ENCODE measurements around the gene PROM2.

The PROM2 gene

GRCh38 chr2:95332036-95332435, 57.8 kb downstream of the PROM2 start:
- TF ChIP-seq, protein P1, sequence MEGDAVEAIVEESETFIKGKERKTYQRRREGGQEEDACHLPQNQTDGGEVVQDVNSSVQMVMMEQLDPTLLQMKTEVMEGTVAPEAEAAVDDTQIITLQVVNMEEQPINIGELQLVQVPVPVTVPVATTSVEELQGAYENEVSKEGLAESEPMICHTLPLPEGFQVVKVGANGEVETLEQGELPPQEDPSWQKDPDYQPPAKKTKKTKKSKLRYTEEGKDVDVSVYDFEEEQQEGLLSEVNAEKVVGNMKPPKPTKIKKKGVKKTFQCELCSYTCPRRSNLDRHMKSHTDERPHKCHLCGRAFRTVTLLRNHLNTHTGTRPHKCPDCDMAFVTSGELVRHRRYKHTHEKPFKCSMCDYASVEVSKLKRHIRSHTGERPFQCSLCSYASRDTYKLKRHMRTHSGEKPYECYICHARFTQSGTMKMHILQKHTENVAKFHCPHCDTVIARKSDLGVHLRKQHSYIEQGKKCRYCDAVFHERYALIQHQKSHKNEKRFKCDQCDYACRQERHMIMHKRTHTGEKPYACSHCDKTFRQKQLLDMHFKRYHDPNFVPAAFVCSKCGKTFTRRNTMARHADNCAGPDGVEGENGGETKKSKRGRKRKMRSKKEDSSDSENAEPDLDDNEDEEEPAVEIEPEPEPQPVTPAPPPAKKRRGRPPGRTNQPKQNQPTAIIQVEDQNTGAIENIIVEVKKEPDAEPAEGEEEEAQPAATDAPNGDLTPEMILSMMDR (IDR thresholded peaks at IDR 0.05; ENCODE audit: low read depth, low read length, missing control alignments) = no peak
- H3K4me3 ChIP-seq (ENCODE audit: low read depth, low read length) = no peak overlapping the region
- DNase-seq (ENCODE audit: low read depth) = no peak

DNA sequence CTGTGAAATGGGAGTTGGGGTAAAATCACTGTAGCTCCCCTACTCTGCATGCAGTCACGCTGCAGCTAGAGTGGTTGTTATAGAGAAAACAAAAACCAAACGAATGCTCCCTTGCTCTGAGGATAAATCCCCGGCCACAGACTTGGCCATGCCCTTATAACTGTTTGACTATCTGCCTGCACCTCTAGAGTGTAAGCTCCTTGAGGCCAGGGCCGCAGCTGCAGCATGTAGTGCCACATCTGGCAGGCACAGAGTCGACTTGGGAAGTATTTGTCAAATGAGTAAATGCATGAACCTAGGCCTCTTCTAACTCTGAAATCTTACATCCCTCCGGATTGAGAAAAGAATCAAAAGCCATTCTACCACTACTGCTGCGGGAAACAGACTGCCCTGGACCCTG, 58.8 kb downstream of the PROM2 start:
- H3K4me3 ChIP-seq (ENCODE audit: low read depth, low read length) = no peak overlapping the region
- DNase-seq (ENCODE audit: low read depth) = no peak
- TF ChIP-seq, protein P1 (IDR thresholded peaks at IDR 0.05; ENCODE audit: low read depth, low read length, missing control alignments) = no peak

DNA sequence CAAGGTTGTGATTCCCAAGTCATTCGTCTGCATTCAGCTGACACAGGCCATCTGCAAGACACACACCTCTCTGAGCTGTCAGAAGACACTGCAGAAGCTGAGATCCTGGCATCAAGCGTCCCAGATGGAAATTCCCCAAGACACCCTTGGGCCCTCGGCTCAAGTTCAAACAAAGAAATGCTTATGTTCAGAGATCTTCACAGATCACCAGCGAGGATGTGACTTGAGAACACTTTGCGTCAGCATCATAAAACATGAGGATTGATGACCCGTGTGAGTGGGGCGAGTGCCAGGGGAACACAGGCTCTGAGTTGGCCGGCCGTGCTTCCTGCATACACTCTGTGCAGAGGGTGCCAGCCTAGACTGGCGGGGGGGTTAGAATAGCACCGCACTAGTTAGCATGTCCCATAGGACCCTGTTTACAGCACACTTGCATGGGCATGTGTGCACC, 59.7 kb downstream of the PROM2 start:
- no peak for DNase-seq (ENCODE audit: low read depth)
- TF ChIP-seq, protein P1 (IDR thresholded peaks at IDR 0.05; ENCODE audit: low read depth, low read length, missing control alignments) = no peak
- no peak overlapping the region for H3K4me3 ChIP-seq (ENCODE audit: low read depth, low read length)

DNA sequence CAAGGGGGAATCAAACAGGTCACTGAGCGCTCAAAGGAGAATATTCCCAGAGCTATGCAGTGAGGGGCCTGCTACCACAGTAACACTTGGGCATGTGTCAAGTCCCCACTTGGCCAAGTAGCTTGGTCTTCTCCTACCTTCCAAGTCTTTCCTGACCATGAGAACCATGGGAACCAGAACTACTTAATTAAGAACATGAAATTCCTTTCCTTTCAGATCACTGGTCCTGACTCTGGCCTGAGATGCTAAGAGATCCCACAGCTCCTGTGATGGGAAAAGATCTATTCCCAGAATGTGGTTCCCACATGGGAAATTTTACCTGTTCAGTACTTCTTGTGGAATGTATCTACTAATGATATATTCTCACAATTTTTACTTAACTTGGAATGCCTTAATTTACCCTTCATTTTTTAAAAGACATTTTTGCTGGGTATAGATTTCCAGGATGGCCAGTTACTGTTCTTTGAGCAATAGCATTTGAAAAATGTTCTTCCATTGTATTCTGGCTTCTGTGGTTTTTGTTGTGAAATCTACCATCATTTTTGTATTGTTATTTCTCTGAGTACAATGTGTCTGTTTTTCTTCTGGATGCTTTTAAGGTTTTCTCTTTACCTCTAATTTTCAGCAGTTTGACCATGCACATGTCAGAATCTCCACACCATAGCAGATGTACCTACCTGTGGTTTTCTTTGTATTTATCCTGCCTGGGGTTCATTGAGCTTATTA, 60.8 kb downstream of the PROM2 start:
- DNase-seq (ENCODE audit: low read depth) = no peak
- TF ChIP-seq, protein P1 (IDR thresholded peaks at IDR 0.05; ENCODE audit: low read depth, low read length, missing control alignments) = no peak
- H3K4me3 ChIP-seq (ENCODE audit: low read depth, low read length) = no peak overlapping the region

GRCh38 chr2:95336406-95336805, 62.2 kb downstream of the PROM2 start:
- DNase-seq (ENCODE audit: low read depth) = no peak
- TF ChIP-seq, protein P1 (IDR thresholded peaks at IDR 0.05; ENCODE audit: low read depth, low read length, missing control alignments) = no peak
- H3K4me3 ChIP-seq (ENCODE audit: low read depth, low read length) = no peak overlapping the region

DNA sequence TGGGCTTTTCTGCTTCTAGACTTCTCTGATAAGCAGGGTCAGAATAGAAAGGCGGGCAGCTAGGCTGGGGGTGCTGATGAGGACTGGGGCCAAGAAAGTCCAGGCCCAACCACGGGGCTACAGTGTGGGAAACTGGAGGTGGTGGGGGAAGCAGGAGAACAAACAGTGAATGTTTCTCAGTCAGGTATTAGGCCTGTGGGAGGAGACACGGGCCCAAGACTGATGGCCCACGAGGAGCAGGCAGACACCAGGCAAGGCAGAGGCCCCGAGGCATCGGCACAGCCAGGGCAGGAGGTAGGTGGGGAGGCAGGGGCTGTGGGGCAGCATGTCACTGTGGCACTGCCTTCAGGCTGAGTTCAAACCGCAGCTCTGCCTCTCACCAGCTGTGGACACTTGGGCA, 63.6 kb downstream of the PROM2 start:
- no peak overlapping the region for H3K4me3 ChIP-seq (ENCODE audit: low read depth, low read length)
- TF ChIP-seq, protein P1 (IDR thresholded peaks at IDR 0.05; ENCODE audit: low read depth, low read length, missing control alignments) = no peak
- DNase-seq (ENCODE audit: low read depth) = no peak
